ENCODE results near the gene CGB7.
"Not testable (repeated sequence)": the region's sequence is repeated elsewhere in the genome, so short reads cannot be mapped to it uniquely, and the experiment has no call there.

The CGB7 gene

GRCh38 chr19:49073514-49074378 lies 16.2 kb upstream of the CGB7 start:
- DNase-seq = peak; percentile 61

- DNase-seq = no peak
Measured at GRCh38 chr19:49071860-49072547, 14.5 kb upstream of the CGB7 start.

GRCh38 chr19:49070416-49070815 lies 12.9 kb upstream of the CGB7 start:
- no peak for DNase-seq

GRCh38 chr19:49069026-49069425 lies 11.5 kb upstream of the CGB7 start:
- DNase-seq = no peak

GRCh38 chr19:49067554-49067953 lies 10.0 kb upstream of the CGB7 start:
- no peak for DNase-seq

- DNase-seq = no peak
Measured at GRCh38 chr19:49065905-49066512, 8.5 kb upstream of the CGB7 start.

GRCh38 chr19:49064768-49065611 lies 7.4 kb upstream of the CGB7 start, which contains the start of gene NTF4:
NTF4 (minus strand) TSS chr19:49064818; CDS start chr19:49061997, 2,821 bp downstream.
- peak; percentile 52 for DNase-seq

DNA sequence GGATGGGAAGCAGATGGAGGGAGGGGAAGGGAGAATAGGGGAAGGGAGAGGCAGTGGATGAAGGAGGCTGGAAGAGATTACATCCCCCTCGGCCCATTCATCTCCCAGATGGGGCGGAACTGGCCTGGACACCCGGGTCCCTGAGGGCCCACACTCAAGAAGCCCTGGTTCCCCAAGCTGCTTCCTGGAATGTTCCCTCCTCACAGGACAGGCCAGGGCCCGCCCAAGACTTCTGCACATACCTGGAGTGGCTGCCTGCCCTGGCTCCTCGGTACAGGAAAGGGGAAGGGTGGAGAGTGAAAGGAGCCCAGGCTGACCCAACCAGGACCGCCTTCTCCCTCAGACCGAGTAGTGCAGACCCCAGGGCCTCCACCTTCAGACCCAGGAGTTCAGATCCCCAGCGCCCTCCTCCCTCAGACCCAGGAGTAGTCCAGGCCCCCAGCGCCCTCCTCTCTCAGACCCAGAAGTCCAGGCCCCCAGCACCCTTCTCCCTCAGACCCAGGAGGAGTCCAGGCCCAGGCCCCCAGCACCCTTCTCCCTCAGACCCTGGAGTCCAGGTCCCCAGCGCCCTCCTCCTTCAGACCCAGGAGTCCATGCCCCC lies 6.6 kb upstream of the CGB7 start:
- DNase-seq = no peak

DNA sequence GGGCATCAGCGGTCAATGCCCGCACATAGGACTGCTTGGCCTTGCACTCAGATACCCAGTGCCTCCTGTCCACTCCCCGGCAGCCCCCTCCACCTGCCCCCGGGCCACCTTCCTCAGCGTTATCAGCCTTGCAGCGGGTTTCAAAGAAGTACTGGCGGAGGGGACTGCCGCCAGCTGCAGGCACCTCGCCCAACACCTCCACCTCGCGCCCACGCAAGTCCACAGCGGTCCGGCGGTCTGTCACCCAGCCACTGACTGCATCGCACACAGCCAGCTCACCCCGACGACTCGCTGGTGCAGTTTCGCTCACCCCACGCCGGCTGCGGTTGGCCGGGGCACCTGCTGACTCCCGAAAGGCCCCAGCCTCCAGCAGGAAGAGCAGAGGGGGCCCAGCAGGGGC lies 3.9 kb upstream of the CGB7 start:
- DNase-seq = no peak

GRCh38 chr19:49061000-49061399 lies 3.5 kb upstream of the CGB7 start:
- DNase-seq = no peak

- DNase-seq = no peak
Measured at GRCh38 chr19:49059053-49059452, 1.5 kb upstream of the CGB7 start.

DNA sequence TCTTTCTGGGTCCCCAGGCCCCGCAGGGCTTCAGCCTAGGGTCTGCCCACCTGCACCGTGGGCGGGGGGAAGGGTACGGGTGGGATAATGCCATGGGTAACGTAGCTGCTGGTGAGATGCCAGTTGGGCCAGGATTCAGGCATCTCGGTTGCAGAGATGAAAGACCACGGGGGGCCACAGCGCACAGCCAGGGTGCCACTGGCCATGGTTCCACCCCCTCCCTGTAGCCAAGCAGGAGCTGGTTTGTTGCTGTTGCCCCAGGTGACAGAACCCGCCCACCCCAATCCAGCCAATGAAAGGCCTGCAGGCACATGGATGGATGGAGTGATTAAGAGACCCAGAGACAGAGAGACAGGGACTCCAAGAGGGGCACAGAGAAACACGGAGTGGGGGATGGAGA lies 1.0 kb upstream of the CGB7 start:
- DNase-seq = peak; percentile 23

GRCh38 chr19:49056902-49057596 lies 500 bp downstream of the CGB7 start:
- DNase-seq = not testable (repeated sequence)

GRCh38 chr19:49056101-49056901 lies 1.2 kb downstream of the CGB7 start:
- peak; percentile 68 for DNase-seq

GRCh38 chr19:49050376-49051033 lies 7.0 kb downstream of the CGB7 start:
- DNase-seq = not testable (repeated sequence)

GRCh38 chr19:49049834-49050233 lies 7.7 kb downstream of the CGB7 start:
- DNase-seq = not testable (repeated sequence)

DNA sequence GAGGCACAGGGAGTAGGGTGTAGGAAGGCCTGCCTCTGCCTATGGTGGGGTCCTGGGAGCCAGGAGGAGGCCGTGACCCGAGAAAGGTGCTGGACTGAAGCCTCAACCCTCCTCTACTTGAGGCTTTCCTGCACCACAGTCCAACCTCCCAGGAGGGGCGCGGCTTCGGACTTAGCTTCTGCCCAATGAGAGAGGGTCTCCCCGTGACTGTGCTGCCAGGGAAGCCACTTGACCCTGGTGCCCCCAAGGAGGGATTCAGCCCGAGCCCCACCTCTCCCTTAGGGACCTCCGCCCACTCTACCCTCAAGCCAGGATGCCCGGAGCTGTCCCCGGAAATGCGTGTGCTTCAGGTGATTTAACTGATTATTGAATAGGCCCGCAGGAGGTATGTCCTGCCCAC lies 8.5 kb downstream of the CGB7 start, which contains the start of gene CGB8:
CGB8 (minus strand) TSS at position 101 of the 400 bp plus-strand sequence. CDS start 372 bp downstream, outside the sequence.
- DNase-seq = not testable (repeated sequence)

GRCh38 chr19:49043548-49043947 lies 14.0 kb downstream of the CGB7 start, which contains the start of gene CGB5:
CGB5 (plus strand) TSS chr19:49043848; CDS start chr19:49044210, 362 bp downstream.
- peak; percentile 18 for DNase-seq

- not testable (repeated sequence) for DNase-seq
Measured at GRCh38 chr19:49042666-49043065, 14.9 kb downstream of the CGB7 start.

GRCh38 chr19:49042177-49042576 lies 15.4 kb downstream of the CGB7 start:
- no peak for DNase-seq
